Fibroblast of the aortic adventitia (primary cell): ENCODE data around the gene MAS1. TPM values are rescaled to one million over a fixed set of nuclear protein-coding genes. Genes with fewer than 3 reads are reported as not detected.

Experiments used
- DNase-seq: peaks from one replicate; pipeline ENCODE4 v3.0.0-alpha.2; 2010; ENCODE audit warnings: low read depth
- H3K4me3 ChIP-seq: 2 replicates; pipeline ENCODE4 v1.5.1; 2011; ENCODE audit warnings: low read depth, mild to moderate bottlenecking, control low read depth, low read length, moderate library complexity
- CTCF ChIP-seq: IDR thresholded peaks from 2 replicates; pipeline ENCODE4 v1.5.1; 2011; ENCODE audit warnings: mild to moderate bottlenecking, low read length, control low read depth, inconsistent platforms; ENCODE audit not compliant: insufficient read depth
- total RNA-seq: library from RNA; depleted of rRNA; stranded (reverse); fragments of >200 nt; gene quantifications from 2 replicates; pipeline ENCODE4 v1.2.3, GENCODE V29; 2012; ENCODE audit warnings: low replicate concordance

The MAS1 gene
- total RNA-seq, 1 donor, result under 0.01 TPM

GRCh38 chr6:159926542-159927203 is 35.9 kb downstream of the MAS1 start:
- no peak for DNase-seq
- TF ChIP-seq CTCF, result no peak

GRCh38 chr6:159929819-159930218 is 39.0 kb downstream of the MAS1 start:
- no peak for TF ChIP-seq CTCF
- no peak for DNase-seq
- no peak overlapping the region for H3K4me3 ChIP-seq

More at GRCh38 chr6:159926542-159927203, 35.9 kb downstream of the MAS1 start:
- no peak overlapping the region for H3K4me3 ChIP-seq

- TF ChIP-seq CTCF, result no peak
- DNase-seq, result no peak
- no peak overlapping the region for H3K4me3 ChIP-seq
Measured at GRCh38 chr6:159931112-159931511, 40.3 kb downstream of the MAS1 start.

GRCh38 chr6:159931846-159932245 is 41.1 kb downstream of the MAS1 start:
- TF ChIP-seq CTCF, result no peak

GRCh38 chr6:159933077-159933476 is 42.3 kb downstream of the MAS1 start:
- H3K4me3 ChIP-seq, result no peak overlapping the region
- peak; percentile 54 for DNase-seq
- no peak for TF ChIP-seq CTCF

More at GRCh38 chr6:159931846-159932245, 41.1 kb downstream of the MAS1 start:
- no peak for DNase-seq
- H3K4me3 ChIP-seq, result no peak overlapping the region

- no peak overlapping the region for H3K4me3 ChIP-seq
- DNase-seq, result no peak
- no peak for TF ChIP-seq CTCF
Measured at GRCh38 chr6:159934181-159934580, 43.4 kb downstream of the MAS1 start.

- no peak for TF ChIP-seq CTCF
- peak; percentile 86 for DNase-seq
- H3K4me3 ChIP-seq, result no peak overlapping the region
Measured at GRCh38 chr6:159935065-159935464, 44.3 kb downstream of the MAS1 start.
